A673 (cell line): ENCODE measurements around the gene GAS2L3. TPM values are rescaled to one million over a fixed set of nuclear protein-coding genes. Genes with fewer than 3 reads are reported as not detected.

Experiments used
- BruUV-seq: library from RNA; stranded (reverse); fragments of 400-500 nt; replicated peaks from 2 replicates; lab custom pipeline; 2021; lab: Mats Ljungman, UMichigan
- CTCF ChIA-PET: fragments of 300-600 bp; sonication (Branson Sonifier 250); formaldehyde crosslinking; loops from one replicate; lab custom pipeline; 2022; ENCODE audit warnings: antibody characterized with exemption; lab: Charles Lee
- POLR2A ChIA-PET: fragments of 300-600 bp; sonication (Branson Sonifier 250); formaldehyde crosslinking; loops from one replicate; lab custom pipeline; 2022; ENCODE audit warnings: antibody characterized with exemption; ENCODE audit not compliant: low non-redundant PET; lab: Charles Lee
- DNase-seq: peaks from one replicate; pipeline ENCODE4 v3.0.0-alpha.2; 2015; ENCODE audit warnings: low spot score
- H3K27ac ChIP-seq: fragments of 200-600 bp; sonication (generic); 2 replicates; pipeline ENCODE4 v1.5.1; 2016; ENCODE audit warnings: mixed run types, low read depth, mild to moderate bottlenecking, mixed read lengths, antibody characterized with exemption, low read length; ENCODE audit not compliant: poor library complexity, severe bottlenecking
- H3K27me3 ChIP-seq: fragments of 200-600 bp; sonication (generic); replicated peaks from 2 replicates; pipeline ENCODE4 v1.6.1; 2017; ENCODE audit warnings: mixed run types, low read depth, mild to moderate bottlenecking, mixed read lengths, antibody characterized with exemption, low read length; ENCODE audit not compliant: insufficient read depth, poor library complexity
- H3K36me3 ChIP-seq: fragments of 200-600 bp; sonication (generic); 2 replicates; pipeline ENCODE4 v1.6.1; 2016; ENCODE audit warnings: mixed run types, mild to moderate bottlenecking, mixed read lengths, antibody characterized with exemption, low read length; ENCODE audit not compliant: insufficient read depth, poor library complexity, severe bottlenecking
- H3K4me1 ChIP-seq: fragments of 200-600 bp; sonication (generic); 2 replicates; pipeline ENCODE4 v1.6.1; 2017; ENCODE audit warnings: mixed run types, mild to moderate bottlenecking, mixed read lengths, antibody characterized with exemption, low read length; ENCODE audit not compliant: insufficient read depth, poor library complexity, severe bottlenecking
- H3K4me3 ChIP-seq: fragments of 200-600 bp; sonication (generic); 2 replicates; pipeline ENCODE4 v1.5.1; 2016; ENCODE audit warnings: low read depth, mixed run types, mild to moderate bottlenecking, mixed read lengths, low read length; ENCODE audit not compliant: poor library complexity, severe bottlenecking
- H3K9me3 ChIP-seq: fragments of 200-600 bp; sonication (generic); 2 replicates; pipeline ENCODE4 v1.6.1; 2016; ENCODE audit warnings: mixed run types, low read depth, mild to moderate bottlenecking, mixed read lengths, antibody characterized with exemption, low read length; ENCODE audit not compliant: poor library complexity, severe bottlenecking
- EZH2 ChIP-seq: fragments of 200-600 bp; sonication (generic); IDR thresholded peaks from 2 replicates; pipeline ENCODE4 v1.6.1; 2017; ENCODE audit warnings: borderline replicate concordance, low read depth, mild to moderate bottlenecking, mixed read lengths, antibody characterized with exemption, low read length; ENCODE audit not compliant: poor library complexity, severe bottlenecking
- intact Hi-C: fragments of 100-400 bp; cut with micrococcal nuclease; formaldehyde crosslinking; loops from one replicate; pipeline ENCODE4 v1.10.0; 2022; ENCODE audit not compliant: unreplicated experiment
- total RNA-seq: library from RNA; stranded (reverse); gene quantifications from 2 replicates; pipeline ENCODE4 v1.2.3, GENCODE V29; 2021
- TF ChIP-seq, protein P1 (sequence below): fragments of 300-800, 200-600 bp; sonication (generic); conservative IDR thresholded peaks from 2 replicates; pipeline ENCODE4 v1.5.1; 2017; ENCODE audit warnings: low read depth, mild to moderate bottlenecking, antibody characterized with exemption, low read length, moderate library complexity, mixed read lengths

Gene GAS2L3
- total RNA-seq, 1 experiment from 2014 or later: 44.8 TPM

GRCh38 chr12:100674036-100674888 lies 100.8 kb downstream of the GAS2L3 start:
- no TSS peak for BruUV-seq
- TF ChIP-seq EZH2: no peak
- TF ChIP-seq, protein P1, sequence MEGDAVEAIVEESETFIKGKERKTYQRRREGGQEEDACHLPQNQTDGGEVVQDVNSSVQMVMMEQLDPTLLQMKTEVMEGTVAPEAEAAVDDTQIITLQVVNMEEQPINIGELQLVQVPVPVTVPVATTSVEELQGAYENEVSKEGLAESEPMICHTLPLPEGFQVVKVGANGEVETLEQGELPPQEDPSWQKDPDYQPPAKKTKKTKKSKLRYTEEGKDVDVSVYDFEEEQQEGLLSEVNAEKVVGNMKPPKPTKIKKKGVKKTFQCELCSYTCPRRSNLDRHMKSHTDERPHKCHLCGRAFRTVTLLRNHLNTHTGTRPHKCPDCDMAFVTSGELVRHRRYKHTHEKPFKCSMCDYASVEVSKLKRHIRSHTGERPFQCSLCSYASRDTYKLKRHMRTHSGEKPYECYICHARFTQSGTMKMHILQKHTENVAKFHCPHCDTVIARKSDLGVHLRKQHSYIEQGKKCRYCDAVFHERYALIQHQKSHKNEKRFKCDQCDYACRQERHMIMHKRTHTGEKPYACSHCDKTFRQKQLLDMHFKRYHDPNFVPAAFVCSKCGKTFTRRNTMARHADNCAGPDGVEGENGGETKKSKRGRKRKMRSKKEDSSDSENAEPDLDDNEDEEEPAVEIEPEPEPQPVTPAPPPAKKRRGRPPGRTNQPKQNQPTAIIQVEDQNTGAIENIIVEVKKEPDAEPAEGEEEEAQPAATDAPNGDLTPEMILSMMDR: no peak
- DNase-seq: no peak

More at GRCh38 chr12:100674036-100674888, 100.8 kb downstream of the GAS2L3 start:
- Histone ChIP-seq H3K4me1 (peaks cover 4% of the 10 kb centered on the region), H3K27ac (no peak overlapping the region), H3K4me3 (no peak overlapping the region), H3K36me3 (no peaks in the 10 kb centered on the region), H3K27me3 (no peaks in the 10 kb centered on the region), H3K9me3 (no peaks in the 10 kb centered on the region)
- ChIA-PET CTCF (no interaction called here), POLR2A (no interaction called here)
- intact Hi-C loops: loop anchor here (5.0 kb wide), 2 partner anchors 327 to 442 kb away; no protein-coding TSS in a partner anchor

Other genes starting within 250 kb of the GAS2L3 start
- gene SLC17A8, start 216.6 kb upstream of the GAS2L3 start, total RNA-seq: not detected in 2 replicates
- gene NR1H4, start 99.8 kb upstream of the GAS2L3 start, total RNA-seq: not detected in 2 replicates
- gene ANO4, start 221.1 kb downstream of the GAS2L3 start, total RNA-seq: 6.2 and 9.3 TPM in 2 replicates